Limb (tissue), 2 donors: Measurements from ENCODE around the gene MTMR1.

Experiments used
- DNase-seq, 2 donors: peaks; one replicate each; pipeline ENCODE4 v3.0.0-alpha.2; 2016; ENCODE audit errors: extremely low spot score in 2 of 2

Gene MTMR1

GRCh38 chrX:150779385-150779784, 86.2 kb downstream of the MTMR1 start:
- DNase-seq = no peak

GRCh38 chrX:150781677-150782076, 88.5 kb downstream of the MTMR1 start:
- DNase-seq = no peak

GRCh38 chrX:150790021-150790420, 96.8 kb downstream of the MTMR1 start:
- DNase-seq = no peak

- no peak for DNase-seq
Measured at GRCh38 chrX:150792949-150793527, 99.8 kb downstream of the MTMR1 start.

GRCh38 chrX:150805736-150806135, 112.5 kb downstream of the MTMR1 start:
- DNase-seq = no peak

- no peak for DNase-seq
Measured at GRCh38 chrX:150806827-150807226, 113.6 kb downstream of the MTMR1 start.

GRCh38 chrX:150813922-150814321, 120.7 kb downstream of the MTMR1 start:
- no peak for DNase-seq
